Measurements from ENCODE around the gene DMRTB1. TPM values are rescaled to one million over a fixed set of nuclear protein-coding genes. Genes with fewer than 3 reads are reported as not detected.

Gene DMRTB1
- total RNA-seq, 1 donor from 2014 or later, result not detected

DNA sequence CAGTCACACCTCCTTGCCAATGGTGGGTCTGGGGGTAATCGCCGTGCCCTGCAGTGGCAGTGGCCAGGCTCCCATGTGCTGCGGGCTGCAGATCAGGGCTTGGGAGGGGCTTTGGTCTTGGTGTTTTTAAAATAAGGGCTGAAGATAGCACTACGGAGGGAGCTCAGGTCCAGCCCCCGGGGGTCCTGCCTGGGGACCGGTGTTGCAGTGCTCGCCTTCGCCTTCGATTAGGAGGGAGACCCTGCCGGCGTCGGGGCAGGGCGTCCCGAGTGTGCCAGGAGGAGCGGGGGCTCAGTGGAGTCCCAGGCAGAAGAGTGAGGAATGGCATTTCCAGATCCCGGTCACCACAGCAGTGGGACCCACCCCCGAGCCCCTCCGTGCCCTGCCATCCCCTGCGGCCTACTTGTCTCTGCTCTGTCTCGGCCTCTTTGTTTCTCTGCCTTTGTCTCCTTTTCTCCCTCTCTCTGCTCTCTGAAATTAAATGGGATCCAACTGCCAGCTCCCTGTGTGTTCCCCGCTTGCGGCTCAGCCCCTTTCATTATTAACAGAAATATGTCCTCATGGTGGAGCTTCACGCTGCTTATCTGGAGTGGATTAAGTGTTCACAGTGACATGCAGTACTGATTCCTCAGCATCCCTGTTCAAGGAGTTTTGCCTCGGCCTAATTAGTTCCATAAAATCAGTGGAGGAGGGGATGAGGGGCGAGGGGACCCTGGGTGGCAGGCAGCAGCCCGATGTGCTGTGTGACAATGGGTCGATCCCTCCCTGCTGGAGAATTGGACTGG is 44.4 kb downstream of the DMRTB1 start:
- no peak overlapping the region for H3K27ac ChIP-seq

DNA sequence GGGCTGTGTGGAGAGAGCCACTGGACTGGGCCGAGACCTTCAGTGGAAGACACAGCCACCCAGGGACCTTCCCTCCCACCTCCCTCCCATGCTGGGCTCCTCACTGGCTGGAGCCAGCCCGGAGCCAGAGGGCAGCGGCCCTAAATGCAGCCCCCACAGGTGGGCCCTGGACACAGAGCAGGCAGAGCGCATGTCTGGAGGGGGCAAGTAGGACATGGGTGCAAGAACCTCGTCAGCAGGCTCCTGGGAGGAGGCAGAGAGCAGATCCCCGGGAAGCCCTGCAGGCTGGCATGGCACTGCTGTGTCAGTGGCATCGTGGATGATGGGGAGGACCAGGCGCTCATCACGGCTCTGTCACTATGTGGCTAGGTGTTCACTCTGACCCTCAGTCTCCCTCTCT is 45.7 kb downstream of the DMRTB1 start:
- no peaks in the 10 kb centered on the region for H3K36me3 ChIP-seq
- no peak for ATAC-seq
- TF ChIP-seq, protein P1, sequence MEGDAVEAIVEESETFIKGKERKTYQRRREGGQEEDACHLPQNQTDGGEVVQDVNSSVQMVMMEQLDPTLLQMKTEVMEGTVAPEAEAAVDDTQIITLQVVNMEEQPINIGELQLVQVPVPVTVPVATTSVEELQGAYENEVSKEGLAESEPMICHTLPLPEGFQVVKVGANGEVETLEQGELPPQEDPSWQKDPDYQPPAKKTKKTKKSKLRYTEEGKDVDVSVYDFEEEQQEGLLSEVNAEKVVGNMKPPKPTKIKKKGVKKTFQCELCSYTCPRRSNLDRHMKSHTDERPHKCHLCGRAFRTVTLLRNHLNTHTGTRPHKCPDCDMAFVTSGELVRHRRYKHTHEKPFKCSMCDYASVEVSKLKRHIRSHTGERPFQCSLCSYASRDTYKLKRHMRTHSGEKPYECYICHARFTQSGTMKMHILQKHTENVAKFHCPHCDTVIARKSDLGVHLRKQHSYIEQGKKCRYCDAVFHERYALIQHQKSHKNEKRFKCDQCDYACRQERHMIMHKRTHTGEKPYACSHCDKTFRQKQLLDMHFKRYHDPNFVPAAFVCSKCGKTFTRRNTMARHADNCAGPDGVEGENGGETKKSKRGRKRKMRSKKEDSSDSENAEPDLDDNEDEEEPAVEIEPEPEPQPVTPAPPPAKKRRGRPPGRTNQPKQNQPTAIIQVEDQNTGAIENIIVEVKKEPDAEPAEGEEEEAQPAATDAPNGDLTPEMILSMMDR (IDR thresholded peaks at IDR 0.05), result no peak
- no peak for DNase-seq
- peaks cover 17% of the 10 kb centered on the region for H3K27me3 ChIP-seq
- intact Hi-C loops (cut with DNase I), result no loop called here
- H3K27ac ChIP-seq, result no peak overlapping the region
- no peaks in the 10 kb centered on the region for H3K4me1 ChIP-seq
- no peak overlapping the region for H3K4me3 ChIP-seq
- no peaks in the 10 kb centered on the region for H3K9me3 ChIP-seq

More for the DNA sequence above, 44.4 kb downstream of the DMRTB1 start:
- H3K4me3 ChIP-seq, result no peak overlapping the region
- H3K4me1 ChIP-seq, result no peaks in the 10 kb centered on the region
- no peaks in the 10 kb centered on the region for H3K9me3 ChIP-seq
- peaks cover 25% of the 10 kb centered on the region for H3K27me3 ChIP-seq
- TF ChIP-seq, protein P1 (IDR thresholded peaks at IDR 0.05), result no peak
- ATAC-seq (no peak), DNase-seq (no peak)
- intact Hi-C loops (cut with DNase I), result no loop called here
- no peaks in the 10 kb centered on the region for H3K36me3 ChIP-seq

DNA sequence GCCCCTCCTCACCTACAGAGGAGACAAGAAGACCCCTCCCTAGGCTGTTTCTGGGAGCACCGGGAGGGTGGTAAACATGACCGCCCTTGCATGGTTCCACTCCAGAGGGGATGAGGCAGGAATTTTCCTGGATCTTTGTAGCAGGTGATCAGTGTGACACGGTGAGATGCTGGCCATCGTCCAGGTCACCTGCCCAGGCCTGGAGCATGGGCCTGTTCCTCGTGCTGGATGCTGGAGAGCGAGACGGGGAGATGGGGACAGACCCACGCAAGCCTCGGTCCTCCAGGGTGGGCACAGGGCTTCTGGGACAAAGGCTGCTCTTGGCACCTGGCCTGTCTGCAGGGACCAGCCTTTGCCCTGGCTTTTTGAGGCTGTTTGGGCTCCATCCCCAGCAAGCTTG is 46.2 kb downstream of the DMRTB1 start:
- H3K27ac ChIP-seq, result no peak overlapping the region
- intact Hi-C loops (cut with DNase I), result no loop called here
- DNase-seq, result no peak
- peaks cover 12% of the 10 kb centered on the region for H3K27me3 ChIP-seq
- H3K9me3 ChIP-seq, result no peaks in the 10 kb centered on the region
- ATAC-seq, result no peak
- TF ChIP-seq, protein P1 (IDR thresholded peaks at IDR 0.05), result no peak
- H3K36me3 ChIP-seq, result no peaks in the 10 kb centered on the region
- no peaks in the 10 kb centered on the region for H3K4me1 ChIP-seq
- H3K4me3 ChIP-seq, result no peak overlapping the region

DNA sequence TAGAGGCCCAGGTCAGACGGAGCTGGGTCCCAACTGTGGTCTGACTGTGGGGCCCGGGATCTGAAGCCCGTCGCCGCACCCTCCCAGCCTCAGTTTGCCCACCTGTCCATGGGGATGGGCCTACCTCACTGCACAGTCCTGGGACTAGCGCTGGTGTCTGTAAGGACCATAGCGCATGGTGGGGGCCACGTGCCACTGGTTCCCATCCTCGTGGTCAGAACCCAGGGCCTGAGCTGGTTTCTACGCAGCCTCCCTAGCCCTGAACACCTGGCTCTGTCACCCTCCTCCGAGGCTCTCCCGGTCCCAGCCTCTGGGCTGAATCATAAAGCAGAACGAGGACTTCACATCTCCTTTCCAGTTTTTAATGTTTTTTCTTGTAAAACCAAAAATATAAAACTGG is 46.7 kb downstream of the DMRTB1 start:
- Histone ChIP-seq H3K27me3 (peaks cover 7% of the 10 kb centered on the region), H3K4me1 (no peaks in the 10 kb centered on the region), H3K9me3 (no peaks in the 10 kb centered on the region), H3K36me3 (no peaks in the 10 kb centered on the region), H3K27ac (no peak overlapping the region), H3K4me3 (no peak overlapping the region)
- ATAC-seq, result no peak
- TF ChIP-seq, protein P1 (IDR thresholded peaks at IDR 0.05), result no peak
- no peak for DNase-seq
- intact Hi-C loops (cut with DNase I), result no loop called here

DNA sequence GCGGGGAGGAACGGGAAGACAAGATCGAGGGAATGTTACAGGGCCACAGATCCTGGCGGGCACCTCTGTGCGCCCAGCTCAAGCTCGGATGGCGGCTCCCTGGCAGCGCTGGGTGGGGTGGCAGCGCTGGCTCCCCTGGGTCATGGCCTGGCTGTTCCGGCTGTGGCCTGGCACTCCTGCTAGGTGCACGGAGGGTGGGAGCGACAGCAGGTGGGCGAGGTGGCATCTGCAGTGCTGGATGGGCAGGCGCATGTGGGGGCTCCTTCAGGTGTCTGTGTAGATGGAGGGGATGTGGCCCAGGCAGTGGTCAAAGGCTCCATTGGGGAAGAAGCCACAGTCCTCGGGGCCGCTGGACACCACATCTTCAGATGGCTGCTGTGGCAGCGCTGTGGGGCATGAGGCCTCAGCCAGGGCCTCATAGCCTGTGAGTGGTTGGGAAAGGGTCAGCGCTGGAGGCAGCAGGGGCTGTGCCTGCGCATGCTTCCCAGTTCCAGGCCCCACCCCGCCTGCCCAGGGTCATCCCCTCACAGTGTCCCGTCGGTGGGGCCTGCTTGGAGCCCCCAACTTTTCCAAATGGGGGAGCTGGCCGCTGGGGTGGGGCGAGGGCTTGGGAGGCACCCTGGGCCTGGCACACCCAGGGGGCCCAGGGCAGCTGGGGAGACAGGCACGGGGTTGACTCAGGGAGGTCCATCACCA is 47.3 kb downstream of the DMRTB1 start:
- peaks cover 1% of the 10 kb centered on the region for H3K27me3 ChIP-seq
- no peaks in the 10 kb centered on the region for H3K9me3 ChIP-seq
- DNase-seq (no peak), ATAC-seq (no peak)
- H3K36me3 ChIP-seq, result no peaks in the 10 kb centered on the region
- H3K4me1 ChIP-seq, result no peaks in the 10 kb centered on the region
- no peak overlapping the region for H3K27ac ChIP-seq
- H3K4me3 ChIP-seq, result no peak overlapping the region
- TF ChIP-seq, protein P1 (IDR thresholded peaks at IDR 0.05), result no peak
- intact Hi-C loops (cut with DNase I), result no loop called here

Data from upper lobe of right lung (tissue), 1 donor.